Measurements from ENCODE around the gene ADAMTS6.

DNA sequence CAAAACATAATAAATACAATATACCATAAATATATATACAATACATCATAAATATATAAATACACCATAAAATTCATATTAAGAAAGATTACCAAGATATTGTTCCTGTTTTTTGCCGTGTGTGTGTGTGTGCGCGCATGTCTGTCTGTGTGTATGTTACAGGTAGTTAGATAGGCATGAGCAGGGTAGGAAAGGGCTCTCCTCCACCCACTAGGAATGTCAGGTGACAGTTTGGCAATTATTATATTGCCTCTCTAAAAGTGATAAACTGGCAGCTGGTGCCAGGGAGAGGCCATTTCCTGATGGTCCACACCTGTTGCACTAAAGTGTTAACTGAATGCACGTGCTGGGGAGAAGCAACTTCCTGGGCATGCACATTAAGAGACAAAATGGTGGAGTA, 232.8 kb downstream of the ADAMTS6 start:
- TF ChIP-seq, protein P1, sequence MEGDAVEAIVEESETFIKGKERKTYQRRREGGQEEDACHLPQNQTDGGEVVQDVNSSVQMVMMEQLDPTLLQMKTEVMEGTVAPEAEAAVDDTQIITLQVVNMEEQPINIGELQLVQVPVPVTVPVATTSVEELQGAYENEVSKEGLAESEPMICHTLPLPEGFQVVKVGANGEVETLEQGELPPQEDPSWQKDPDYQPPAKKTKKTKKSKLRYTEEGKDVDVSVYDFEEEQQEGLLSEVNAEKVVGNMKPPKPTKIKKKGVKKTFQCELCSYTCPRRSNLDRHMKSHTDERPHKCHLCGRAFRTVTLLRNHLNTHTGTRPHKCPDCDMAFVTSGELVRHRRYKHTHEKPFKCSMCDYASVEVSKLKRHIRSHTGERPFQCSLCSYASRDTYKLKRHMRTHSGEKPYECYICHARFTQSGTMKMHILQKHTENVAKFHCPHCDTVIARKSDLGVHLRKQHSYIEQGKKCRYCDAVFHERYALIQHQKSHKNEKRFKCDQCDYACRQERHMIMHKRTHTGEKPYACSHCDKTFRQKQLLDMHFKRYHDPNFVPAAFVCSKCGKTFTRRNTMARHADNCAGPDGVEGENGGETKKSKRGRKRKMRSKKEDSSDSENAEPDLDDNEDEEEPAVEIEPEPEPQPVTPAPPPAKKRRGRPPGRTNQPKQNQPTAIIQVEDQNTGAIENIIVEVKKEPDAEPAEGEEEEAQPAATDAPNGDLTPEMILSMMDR (IDR thresholded peaks at IDR 0.05) = no peak
- TF ChIP-seq POLR2A (IDR thresholded peaks at IDR 0.05) = no peak

All from tibial nerve (tissue), 3 donors.